Loucy (cell line): ENCODE data around the gene GPR146.

Experiments
- H2AFZ ChIP-seq: fragments of 200-600 bp; sonication (generic); 2 replicates; pipeline ENCODE4 v1.6.0; 2016; ENCODE audit warnings: antibody characterized with exemption, mild to moderate bottlenecking, low read length, moderate library complexity
- H3F3A ChIP-seq: fragments of 200-600 bp; 2 replicates; pipeline ENCODE4 v1.6.0; 2016; ENCODE audit warnings: antibody characterized with exemption, low read depth, mild to moderate bottlenecking
- H3K27me3 ChIP-seq: fragments of 200-600 bp; sonication (generic); 2 replicates; pipeline ENCODE4 v1.6.1; 2014; ENCODE audit warnings: low read length, mild to moderate bottlenecking; ENCODE audit not compliant: insufficient read depth, poor library complexity, severe bottlenecking
- H3K36me3 ChIP-seq: fragments of 200-600 bp; sonication (generic); 2 replicates; pipeline ENCODE4 v1.6.1; 2016; ENCODE audit warnings: low read length; ENCODE audit not compliant: insufficient read depth
- H3K4me1 ChIP-seq: fragments of 200-600 bp; sonication (generic); 2 replicates; pipeline ENCODE4 v1.5.1; 2014; ENCODE audit warnings: low read length, mild to moderate bottlenecking; ENCODE audit not compliant: insufficient read depth, poor library complexity, severe bottlenecking
- H3K4me2 ChIP-seq: fragments of 200-600 bp; sonication (generic); 2 replicates; pipeline ENCODE4 v1.6.0; 2014; ENCODE audit warnings: antibody characterized with exemption, low read length, low read depth, mild to moderate bottlenecking; ENCODE audit not compliant: poor library complexity, severe bottlenecking
- H3K4me3 ChIP-seq: fragments of 200-600 bp; sonication (generic); 2 replicates; pipeline ENCODE4 v1.5.1; 2014; ENCODE audit warnings: low read length, mild to moderate bottlenecking, mixed read lengths; ENCODE audit not compliant: poor library complexity, severe bottlenecking
- H3K79me2 ChIP-seq: fragments of 200-600 bp; sonication (generic); 2 replicates; pipeline ENCODE4 v1.6.1; 2014; ENCODE audit warnings: low read length; ENCODE audit not compliant: insufficient read depth
- H3K9ac ChIP-seq: fragments of 200-600 bp; sonication (generic); 2 replicates; pipeline ENCODE4 v1.6.0; 2014; ENCODE audit warnings: mild to moderate bottlenecking, low read depth, low read length, moderate library complexity; ENCODE audit not compliant: poor library complexity, severe bottlenecking
- H3K9me2 ChIP-seq: fragments of 200-600 bp; sonication (generic); replicated peaks from 2 replicates; pipeline ENCODE4 v1.6.1; 2016; ENCODE audit warnings: low read depth, low read length, mixed read lengths
- H3K9me3 ChIP-seq: fragments of 200-600 bp; sonication (generic); 2 replicates; pipeline ENCODE4 v1.6.1; 2014; ENCODE audit warnings: mild to moderate bottlenecking, antibody characterized with exemption, low read length, low read depth; ENCODE audit not compliant: insufficient read depth
- H4K20me1 ChIP-seq: fragments of 200-600 bp; sonication (generic); 2 replicates; pipeline ENCODE4 v1.6.0; 2014; ENCODE audit warnings: antibody characterized with exemption, low read length, mild to moderate bottlenecking; ENCODE audit not compliant: insufficient read depth, poor library complexity, severe bottlenecking
- CTCF ChIP-seq: fragments of 200-600 bp; sonication (generic); conservative IDR thresholded peaks from 2 replicates; pipeline ENCODE4 v1.5.1; 2014; ENCODE audit warnings: mild to moderate bottlenecking, antibody characterized with exemption, low read length
- EZH2phosphoT487 ChIP-seq: fragments of 200-600 bp; IDR thresholded peaks from 2 replicates; pipeline ENCODE4 v1.6.1; 2018; ENCODE audit warnings: antibody characterized with exemption, mild to moderate bottlenecking, moderate library complexity, borderline replicate concordance

GPR146 gene

GRCh38 chr7:1058311-1058710 lies 14.0 kb downstream of the GPR146 start:
- Histone ChIP-seq H3K4me2 (no peak overlapping the region), H4K20me1 (peaks cover 12% of the 10 kb centered on the region)

DNA sequence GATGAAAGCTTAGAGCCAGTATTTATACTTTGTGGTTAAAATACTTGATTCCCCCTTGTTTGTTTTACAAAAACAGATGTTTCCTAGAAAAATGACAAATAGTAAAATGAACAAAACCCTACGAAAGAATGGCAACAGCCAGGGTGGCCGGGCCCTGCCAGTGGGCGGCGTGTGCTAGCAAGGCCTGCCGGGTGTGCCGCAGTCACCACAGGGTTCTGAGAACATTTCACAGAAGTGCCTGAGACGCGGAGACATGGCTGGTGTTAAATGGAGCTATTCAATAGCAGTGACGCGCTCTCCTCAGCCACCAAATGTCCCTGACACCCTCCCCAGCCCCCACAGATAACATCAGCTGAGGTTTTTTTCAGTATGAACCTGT lies 14.5 kb downstream of the GPR146 start:
- Histone ChIP-seq H3K9me2 (no peaks in the 10 kb centered on the region), H3K36me3 (no peaks in the 10 kb centered on the region), H3K4me3 (no peak overlapping the region), H3K4me1 (peaks cover 40% of the 10 kb centered on the region), H3K9ac (no peak overlapping the region), H3F3A (peaks cover 6% of the 10 kb centered on the region), H3K79me2 (peaks cover 34% of the 10 kb centered on the region), H3K27me3 (no peaks in the 10 kb centered on the region), H3K4me2 (no peak overlapping the region), H3K9me3 (no peaks in the 10 kb centered on the region), H2AFZ (no peak overlapping the region), H4K20me1 (peaks cover 12% of the 10 kb centered on the region)
- TF ChIP-seq EZH2phosphoT487 (no peak), CTCF (no peak)

More at GRCh38 chr7:1058311-1058710, 14.0 kb downstream of the GPR146 start:
- Histone ChIP-seq H3K9ac (no peak overlapping the region), H3K4me1 (peaks cover 44% of the 10 kb centered on the region), H3F3A (peaks cover 6% of the 10 kb centered on the region), H3K27me3 (no peaks in the 10 kb centered on the region), H3K36me3 (no peaks in the 10 kb centered on the region), H3K79me2 (peaks cover 35% of the 10 kb centered on the region), H2AFZ (no peak overlapping the region), H3K9me3 (no peaks in the 10 kb centered on the region), H3K4me3 (no peak overlapping the region), H3K9me2 (no peaks in the 10 kb centered on the region)
- TF ChIP-seq EZH2phosphoT487: no peak
- no peak for TF ChIP-seq CTCF

- Histone ChIP-seq H3K27me3 (no peaks in the 10 kb centered on the region), H3K4me1 (peaks cover 35% of the 10 kb centered on the region), H3K4me2 (no peak overlapping the region), H4K20me1 (peaks cover 12% of the 10 kb centered on the region), H3K36me3 (no peaks in the 10 kb centered on the region), H3K9me2 (no peaks in the 10 kb centered on the region), H3K9me3 (no peaks in the 10 kb centered on the region), H3F3A (peaks cover 6% of the 10 kb centered on the region), H3K79me2 (peaks cover 29% of the 10 kb centered on the region), H2AFZ (no peak overlapping the region), H3K4me3 (no peak overlapping the region), H3K9ac (no peak overlapping the region)
- TF ChIP-seq EZH2phosphoT487 (no peak), CTCF (no peak)
Measured at GRCh38 chr7:1059200-1060091, 15.1 kb downstream of the GPR146 start.
